ENCODE measurements around the gene NOX1. TPM values are rescaled to one million over a fixed set of nuclear protein-coding genes. Genes with fewer than 3 reads are reported as not detected.

NOX1 gene
- not detected for total RNA-seq

DNA sequence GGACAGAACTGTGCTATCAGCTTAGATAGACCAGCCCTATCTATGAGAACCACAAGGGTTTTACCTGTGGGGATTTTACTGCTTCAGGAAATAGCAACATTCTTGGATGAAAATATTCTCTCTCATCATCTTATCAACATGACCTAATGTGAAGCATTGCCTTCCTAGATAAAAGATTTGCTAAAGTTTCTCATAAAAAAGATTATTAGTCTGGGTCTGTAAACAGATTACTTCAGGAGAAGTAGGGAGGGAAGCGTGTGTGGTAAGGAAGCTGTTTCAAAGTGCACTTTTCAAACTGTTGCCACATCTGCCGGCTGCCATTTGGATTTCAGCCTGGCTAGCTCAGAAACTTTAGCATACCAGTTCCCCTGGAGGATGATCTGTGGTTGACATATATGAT lies at the start of gene NOX1:
Gene NOX1 (minus strand): TSS at position 35 of the 400 bp plus-strand sequence. CDS start 220 bp downstream, outside the sequence.
- DNase-seq (ENCODE audit: low spot score) (no peak), ATAC-seq (no peak)
- no peaks in the 10 kb centered on the region for H3K4me1 Mint-ChIP-seq (ENCODE audit: low read depth in 2 of 2)
- H3K27ac Mint-ChIP-seq = no peak within 1 kb of the TSS
- no peaks in the 10 kb centered on the region for H3K9me3 Mint-ChIP-seq
- no peaks in the 10 kb centered on the region for H3K36me3 Mint-ChIP-seq
- H3K4me3 Mint-ChIP-seq = no peak within 1 kb of the TSS
- peaks cover 7 to 9% of the 10 kb centered on the region in 2 donors for H3K27me3 Mint-ChIP-seq

DNA sequence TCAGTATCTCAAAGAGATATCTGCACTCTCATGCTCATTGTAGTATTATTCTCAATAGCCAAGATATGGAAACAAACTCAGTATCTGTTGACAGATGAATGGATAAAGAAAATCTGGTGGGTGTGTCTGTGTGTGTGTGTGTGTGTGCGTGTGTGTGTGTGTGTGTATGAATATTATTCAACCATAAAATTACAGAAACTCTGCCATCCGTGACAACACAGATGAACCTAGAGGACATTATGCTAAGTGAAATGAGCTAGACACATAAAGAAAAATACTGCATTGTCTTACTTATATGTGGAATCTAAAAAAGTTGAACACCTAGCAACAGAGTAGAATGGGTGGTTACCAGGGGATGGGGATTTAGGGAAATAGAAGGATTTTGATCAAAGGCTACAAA lies 41.4 kb upstream of the NOX1 start:
- H3K9me3 Mint-ChIP-seq = no peaks in the 10 kb centered on the region
- peaks cover 0 to 19% of the 10 kb centered on the region in 2 donors for H3K27me3 Mint-ChIP-seq
- H3K4me1 Mint-ChIP-seq (ENCODE audit: low read depth in 2 of 2) = no peaks in the 10 kb centered on the region
- H3K36me3 Mint-ChIP-seq = no peaks in the 10 kb centered on the region
- ATAC-seq (no peak), DNase-seq (ENCODE audit: low spot score) (no peak)
- H3K4me3 Mint-ChIP-seq = no peak overlapping the region
- H3K27ac Mint-ChIP-seq = no peak overlapping the region

DNA sequence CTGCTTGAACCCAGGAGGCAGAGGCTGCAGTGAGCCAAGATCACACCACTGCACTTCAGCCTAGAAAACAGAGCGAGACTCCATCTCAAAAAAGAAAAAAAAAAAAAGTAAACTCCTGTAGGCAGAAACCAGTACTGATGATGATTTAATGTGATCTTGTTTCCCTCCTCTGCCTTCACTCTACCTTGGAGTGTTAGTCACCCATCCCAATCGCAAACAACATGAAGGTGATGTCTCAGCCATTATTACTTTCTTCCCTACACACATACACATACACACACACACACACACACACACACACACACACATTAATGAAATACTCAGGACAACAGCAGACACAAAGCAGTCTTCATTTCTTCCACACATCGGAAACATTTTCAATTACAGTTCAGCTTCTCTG lies 39.0 kb upstream of the NOX1 start:
- no peak for ATAC-seq
- H3K4me1 Mint-ChIP-seq (ENCODE audit: low read depth in 2 of 2) = no peaks in the 10 kb centered on the region
- peaks cover 0 to 13% of the 10 kb centered on the region in 2 donors for H3K27me3 Mint-ChIP-seq
- H3K36me3 Mint-ChIP-seq = no peaks in the 10 kb centered on the region
- no peak overlapping the region for H3K27ac Mint-ChIP-seq
- H3K4me3 Mint-ChIP-seq = no peak overlapping the region
- no peaks in the 10 kb centered on the region for H3K9me3 Mint-ChIP-seq
- DNase-seq (ENCODE audit: low spot score) = no peak

DNA sequence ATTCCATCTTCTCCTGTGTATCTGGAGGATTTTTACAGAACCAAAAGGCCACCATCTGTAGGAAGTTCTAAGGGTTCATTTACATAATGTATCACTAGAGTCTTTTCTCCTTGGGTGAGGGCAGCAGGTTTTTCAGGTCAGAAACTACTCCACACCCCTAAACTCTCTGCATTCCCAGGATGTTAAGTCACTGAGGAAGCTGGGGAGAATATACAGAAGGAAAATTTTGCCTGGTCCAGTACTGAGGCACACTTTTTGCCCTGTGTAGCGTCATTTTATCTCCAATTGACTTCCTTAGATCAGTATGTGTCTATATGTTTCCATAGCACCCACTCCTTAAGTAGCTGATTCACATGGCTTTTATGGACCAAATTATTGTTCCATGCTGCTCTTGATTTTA lies 37.6 kb upstream of the NOX1 start:
- no peaks in the 10 kb centered on the region for H3K36me3 Mint-ChIP-seq
- DNase-seq (ENCODE audit: low spot score) (no peak), ATAC-seq (no peak)
- H3K27me3 Mint-ChIP-seq = peaks cover 0 to 13% of the 10 kb centered on the region in 2 donors
- H3K4me3 Mint-ChIP-seq = no peak overlapping the region
- H3K4me1 Mint-ChIP-seq (ENCODE audit: low read depth in 2 of 2) = no peaks in the 10 kb centered on the region
- H3K9me3 Mint-ChIP-seq = no peaks in the 10 kb centered on the region
- no peak overlapping the region for H3K27ac Mint-ChIP-seq

DNA sequence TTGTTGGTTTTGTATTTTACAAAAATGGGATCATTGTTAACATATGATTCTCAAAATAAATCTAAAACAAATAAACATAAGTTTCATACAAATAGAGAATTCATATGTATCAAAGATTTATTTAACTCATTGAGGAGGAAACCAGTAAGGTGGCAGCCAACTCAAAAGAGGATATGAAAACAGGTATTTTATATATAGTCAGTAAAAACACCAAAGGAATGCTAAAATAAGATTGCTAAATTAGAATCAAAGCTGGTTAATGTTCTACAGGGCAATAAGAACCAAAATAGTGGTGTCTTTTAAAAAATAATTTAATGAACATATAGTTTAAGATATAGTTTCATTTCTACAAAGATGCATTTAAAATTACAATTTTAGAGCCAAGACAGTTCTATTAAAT lies 31.5 kb upstream of the NOX1 start:
- no peak overlapping the region for H3K27ac Mint-ChIP-seq
- no peaks in the 10 kb centered on the region for H3K36me3 Mint-ChIP-seq
- no peak for ATAC-seq
- DNase-seq (ENCODE audit: low spot score) = no peak
- no peaks in the 10 kb centered on the region for H3K4me1 Mint-ChIP-seq (ENCODE audit: low read depth in 2 of 2)
- no peaks in the 10 kb centered on the region for H3K9me3 Mint-ChIP-seq
- H3K27me3 Mint-ChIP-seq = peaks cover 0 to 10% of the 10 kb centered on the region in 2 donors
- H3K4me3 Mint-ChIP-seq = no peak overlapping the region

DNA sequence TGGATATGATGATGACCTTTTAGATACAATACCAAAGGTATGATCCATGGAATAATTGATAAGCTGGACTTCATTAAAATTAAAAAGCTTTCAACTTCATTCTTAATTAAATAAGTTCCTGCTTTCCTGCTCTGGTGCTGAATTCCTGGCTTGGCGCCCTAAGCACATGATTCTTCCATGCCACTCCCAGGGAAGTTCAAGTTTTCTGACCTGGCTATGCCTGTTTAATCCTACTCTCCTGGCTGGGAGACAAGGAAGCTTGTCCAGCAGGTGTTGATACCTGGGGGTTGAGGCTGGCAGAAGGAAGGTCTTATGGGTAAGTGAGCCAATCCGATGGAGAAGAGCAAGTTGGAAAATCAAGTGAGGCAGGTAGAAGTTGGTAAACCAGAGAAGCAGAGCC lies 30.3 kb upstream of the NOX1 start:
- no peak for DNase-seq (ENCODE audit: low spot score)
- ATAC-seq = no peak
- Mint-ChIP-seq H3K9me3 (no peaks in the 10 kb centered on the region), H3K4me3 (no peak overlapping the region), H3K4me1 (ENCODE audit: low read depth in 2 of 2) (no peaks in the 10 kb centered on the region), H3K27ac (no peak overlapping the region), H3K36me3 (no peaks in the 10 kb centered on the region), H3K27me3 (peaks cover 0 to 10% of the 10 kb centered on the region in 2 donors)

DNA sequence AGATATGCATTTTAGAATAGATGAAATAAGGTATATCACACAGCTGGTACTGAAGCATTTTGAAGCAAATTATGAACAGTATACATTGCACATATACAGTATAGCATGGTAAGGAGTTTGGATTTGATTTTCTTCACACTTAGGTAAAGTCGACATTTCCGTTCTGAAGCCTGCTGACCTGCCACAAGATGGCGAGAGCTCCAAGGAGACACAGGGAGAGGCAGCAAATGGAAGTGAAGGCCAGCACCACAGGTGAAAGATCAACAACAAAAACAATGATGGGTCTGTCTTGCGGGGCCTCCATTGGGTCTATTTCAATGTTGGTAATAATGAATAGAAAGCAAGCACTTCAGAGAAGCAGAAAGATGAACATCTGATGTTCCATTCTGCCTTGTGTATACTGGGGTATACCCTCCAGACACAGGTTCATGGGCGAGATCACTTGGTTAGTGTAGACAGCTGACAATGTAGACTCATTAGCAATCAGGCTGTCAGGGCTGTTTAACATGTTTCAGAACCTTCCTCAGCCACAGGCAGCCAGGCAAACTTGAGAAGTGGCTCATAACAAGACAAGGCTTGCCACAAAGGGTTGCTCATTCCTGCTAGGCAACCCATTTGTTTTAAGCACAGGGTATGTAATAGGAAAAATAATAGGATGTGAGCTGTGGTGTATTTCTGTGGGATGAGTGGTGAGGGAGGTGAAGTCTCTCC lies 21.4 kb upstream of the NOX1 start:
- Mint-ChIP-seq H3K4me1 (ENCODE audit: low read depth in 2 of 2) (peaks cover 0 to 4% of the 10 kb centered on the region in 2 donors), H3K27ac (no peak overlapping the region), H3K36me3 (no peaks in the 10 kb centered on the region), H3K9me3 (no peaks in the 10 kb centered on the region), H3K4me3 (no peak overlapping the region), H3K27me3 (peaks cover 0 to 22% of the 10 kb centered on the region in 2 donors)
- DNase-seq (ENCODE audit: low spot score) (no peak), ATAC-seq (peak in 1 of 2 donors; percentile 40)

DNA sequence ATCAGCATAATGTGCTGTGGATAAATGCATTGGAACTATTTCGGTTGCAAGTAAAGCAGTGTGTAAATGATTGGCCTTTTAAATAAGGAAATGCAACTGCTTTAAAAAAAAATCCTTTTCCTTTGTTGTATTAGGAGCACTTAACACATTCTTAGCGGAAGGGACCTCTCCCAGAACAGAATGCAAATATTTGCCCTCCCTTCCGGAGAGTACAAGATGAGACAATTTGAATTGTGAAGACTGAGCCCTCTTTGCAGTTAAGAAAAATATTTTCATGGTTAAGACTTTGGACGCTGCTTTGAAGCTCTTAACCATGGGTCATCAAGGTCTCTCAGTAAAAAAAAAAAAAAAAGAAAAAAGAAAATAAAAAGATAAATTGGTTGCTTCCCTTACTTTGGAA lies 9.5 kb upstream of the NOX1 start:
- Mint-ChIP-seq H3K4me1 (ENCODE audit: low read depth in 2 of 2) (peaks cover 6 to 10% of the 10 kb centered on the region in 2 donors), H3K27ac (no peak overlapping the region), H3K9me3 (no peaks in the 10 kb centered on the region), H3K36me3 (no peaks in the 10 kb centered on the region), H3K27me3 (peaks cover 18% of the 10 kb centered on the region in 2 donors), H3K4me3 (no peak overlapping the region)
- DNase-seq (ENCODE audit: low spot score) (no peak), ATAC-seq (no peak)

DNA sequence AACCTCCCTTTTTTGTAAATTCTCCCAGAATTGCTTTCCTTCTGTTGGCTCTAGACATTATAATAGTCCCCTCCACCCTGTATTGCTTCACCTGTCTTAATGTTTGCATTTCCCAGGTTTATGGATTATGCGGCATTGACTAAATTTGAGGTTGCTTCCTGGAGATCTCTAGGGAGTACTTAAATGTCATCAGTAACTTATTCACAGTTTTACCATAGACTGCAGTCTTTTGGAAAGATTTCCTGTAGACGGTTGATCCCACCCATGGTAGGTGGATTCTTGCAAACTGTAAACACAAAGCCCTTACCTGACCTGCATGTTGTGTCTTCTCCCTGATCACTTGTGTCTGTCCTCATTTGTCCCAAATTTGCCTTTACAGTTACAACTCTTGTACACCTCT lies 6.2 kb upstream of the NOX1 start:
- Mint-ChIP-seq H3K9me3 (no peaks in the 10 kb centered on the region), H3K36me3 (no peaks in the 10 kb centered on the region)

DNA sequence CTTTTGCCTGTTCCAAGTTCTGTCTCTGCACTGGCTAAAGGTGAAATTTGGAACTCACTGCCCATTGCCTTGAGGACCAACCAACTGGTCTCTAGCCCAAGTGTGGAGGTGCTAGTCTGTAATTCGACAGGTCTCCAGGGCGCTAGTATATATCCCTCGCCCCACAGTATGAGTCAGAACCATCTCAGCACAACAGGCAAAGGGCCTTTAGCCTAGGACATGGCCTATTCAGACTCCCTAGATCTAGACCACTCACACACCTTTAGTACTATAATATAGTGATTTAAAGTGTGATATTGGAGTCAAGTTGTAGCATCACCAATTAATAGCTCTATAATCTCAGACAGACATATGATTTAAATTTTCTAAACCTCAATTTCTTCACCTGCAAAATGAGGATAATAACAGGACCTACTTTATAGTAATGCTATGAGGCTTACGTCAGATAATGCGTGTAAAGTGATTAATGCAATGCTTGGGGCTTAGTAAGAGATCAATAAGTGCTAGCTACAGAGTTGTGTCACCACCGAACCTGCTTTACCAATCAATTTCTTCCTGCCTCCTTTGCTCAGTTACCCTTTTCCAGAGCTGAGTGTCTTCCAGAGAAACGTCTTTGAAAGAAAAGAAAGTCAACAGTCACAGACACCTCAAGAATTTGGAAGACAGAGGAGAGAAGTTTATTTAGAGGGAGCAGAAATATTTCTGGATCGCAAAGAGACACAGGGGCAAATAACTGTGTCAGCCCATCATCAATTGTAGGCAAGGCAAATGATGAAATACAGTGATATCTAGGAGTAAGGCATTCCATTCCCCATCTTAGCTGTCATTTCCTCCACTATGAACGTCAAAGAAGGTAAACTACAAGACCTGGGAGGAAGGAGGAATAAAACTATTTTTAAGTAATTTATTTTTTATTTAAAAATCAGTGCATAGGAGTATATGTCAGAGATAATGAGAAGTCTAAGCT lies 2.3 kb downstream of the NOX1 start:
- Mint-ChIP-seq H3K4me3 (no peak overlapping the region), H3K27me3 (peaks cover 13 to 15% of the 10 kb centered on the region in 2 donors), H3K9me3 (no peaks in the 10 kb centered on the region), H3K27ac (no peak overlapping the region), H3K36me3 (no peaks in the 10 kb centered on the region), H3K4me1 (ENCODE audit: low read depth in 2 of 2) (no peaks in the 10 kb centered on the region)
- ATAC-seq = no peak
- no peak for DNase-seq (ENCODE audit: low spot score)

More for the DNA sequence above, 6.2 kb upstream of the NOX1 start:
- Mint-ChIP-seq H3K4me1 (ENCODE audit: low read depth in 2 of 2) (no peaks in the 10 kb centered on the region), H3K27me3 (peaks cover 5 to 18% of the 10 kb centered on the region in 2 donors), H3K27ac (no peak overlapping the region), H3K4me3 (no peak overlapping the region)
- DNase-seq (ENCODE audit: low spot score) (no peak), ATAC-seq (no peak)

DNA sequence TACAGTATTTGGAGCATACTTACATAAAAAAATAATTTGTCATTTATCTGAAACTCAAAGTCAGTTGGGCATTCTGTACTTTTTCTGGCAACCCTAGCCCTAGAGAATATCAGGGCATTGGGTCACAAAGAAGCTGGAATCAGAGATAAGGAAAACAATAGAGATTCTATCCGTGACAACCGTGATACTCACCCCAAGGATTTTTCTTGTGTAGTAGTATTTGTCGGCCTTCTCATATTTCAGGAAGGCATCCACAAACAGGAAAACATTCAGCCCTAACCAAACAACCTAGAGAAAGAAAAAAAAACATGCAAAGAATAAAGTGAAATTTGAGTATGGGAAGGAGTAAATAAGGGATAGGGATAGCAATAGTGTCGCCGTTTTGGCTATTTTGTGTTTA lies 3.6 kb downstream of the NOX1 start:
- DNase-seq (ENCODE audit: low spot score) (no peak), ATAC-seq (no peak)
- Mint-ChIP-seq H3K27me3 (peaks cover 13 to 19% of the 10 kb centered on the region in 2 donors), H3K9me3 (no peaks in the 10 kb centered on the region), H3K4me3 (no peak overlapping the region), H3K36me3 (no peaks in the 10 kb centered on the region), H3K27ac (no peak overlapping the region), H3K4me1 (ENCODE audit: low read depth in 2 of 2) (no peaks in the 10 kb centered on the region)

DNA sequence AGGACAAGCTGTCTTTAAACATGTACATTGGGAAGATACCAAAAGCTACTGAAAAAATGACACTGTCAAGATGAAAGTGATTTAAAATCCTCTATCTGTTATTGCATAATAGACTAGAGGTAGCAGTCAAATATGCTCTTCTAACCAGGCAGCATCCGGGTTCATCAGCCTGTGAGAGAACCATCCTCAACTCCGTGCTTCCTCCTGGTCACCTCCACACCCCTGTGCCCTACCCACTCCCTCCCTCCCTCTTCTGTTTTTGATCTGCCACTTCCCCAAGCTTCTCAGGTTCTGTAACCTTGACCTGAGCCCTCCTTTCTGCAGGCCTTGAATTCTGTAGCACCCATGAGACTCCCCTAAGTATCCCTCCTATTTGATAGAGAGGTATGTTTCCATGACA lies 5.9 kb downstream of the NOX1 start:
- no peak for DNase-seq (ENCODE audit: low spot score)
- Mint-ChIP-seq H3K27me3 (peaks cover 12 to 22% of the 10 kb centered on the region in 2 donors), H3K36me3 (no peaks in the 10 kb centered on the region)

DNA sequence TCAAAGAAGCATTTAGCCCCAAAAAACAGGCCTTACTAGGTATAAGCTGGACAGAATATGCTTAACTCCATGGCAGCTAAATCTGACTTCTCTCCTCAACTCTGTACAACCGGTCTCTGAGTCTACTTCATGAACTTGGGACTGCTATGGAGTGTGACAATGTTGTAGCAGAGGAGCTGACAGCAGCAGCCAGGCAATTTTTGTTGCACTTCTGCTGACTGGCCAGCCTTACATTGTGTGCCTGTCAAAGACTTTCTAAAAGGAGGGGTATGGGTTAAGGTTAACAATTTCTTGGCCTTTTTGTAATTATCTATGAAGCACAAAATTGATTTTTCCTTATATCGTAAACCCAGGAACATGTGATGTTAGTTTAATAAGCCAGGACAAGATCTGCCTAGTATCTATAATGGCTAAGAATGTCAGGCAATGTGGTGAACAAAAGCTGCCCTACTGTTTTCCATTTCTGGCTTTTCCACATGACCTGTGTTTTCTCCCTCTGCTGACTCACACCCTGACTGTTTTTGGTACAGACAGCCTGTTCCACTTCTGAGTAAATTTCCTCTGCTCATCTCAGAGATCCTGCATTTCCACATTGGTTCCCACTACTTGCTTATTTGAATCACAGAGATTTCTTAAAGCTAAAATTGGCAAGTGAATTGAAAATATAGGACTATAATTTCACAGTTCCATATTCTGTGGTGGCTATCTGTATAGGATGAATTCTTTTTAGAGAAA lies 9.3 kb downstream of the NOX1 start:
- Mint-ChIP-seq H3K9me3 (no peaks in the 10 kb centered on the region), H3K36me3 (no peaks in the 10 kb centered on the region), H3K4me1 (ENCODE audit: low read depth in 2 of 2) (no peaks in the 10 kb centered on the region), H3K4me3 (no peak overlapping the region), H3K27me3 (peaks cover 5 to 16% of the 10 kb centered on the region in 2 donors), H3K27ac (no peak overlapping the region)
- ATAC-seq (no peak), DNase-seq (ENCODE audit: low spot score) (no peak)

More for the DNA sequence above, 5.9 kb downstream of the NOX1 start:
- no peaks in the 10 kb centered on the region for H3K4me1 Mint-ChIP-seq (ENCODE audit: low read depth in 2 of 2)
- no peak overlapping the region for H3K4me3 Mint-ChIP-seq
- no peak for ATAC-seq
- no peaks in the 10 kb centered on the region for H3K9me3 Mint-ChIP-seq
- no peak overlapping the region for H3K27ac Mint-ChIP-seq
